Peyer's patch (tissue), 4 donors: ENCODE results near the gene TRIO.

Source experiments
- CTCF ChIP-seq, 6 experiments: fragments of 450-650 bp in 4 of 6; fragments of 200-600 bp in 2 of 6; sonication (generic) in 1 of 6; IDR thresholded peaks; one replicate each; pipeline ENCODE4 v1.5.1; 2017 to 2019; ENCODE audit warnings: antibody characterized with exemption in 6 of 6, mild to moderate bottlenecking in 3 of 6, moderate library complexity in 1 of 6
- POLR2A ChIP-seq, 2 donors: fragments of 450-650 bp; IDR thresholded peaks; one replicate each; pipeline ENCODE4 v1.5.1; 2017; ENCODE audit warnings: antibody characterized with exemption in 2 of 2, mild to moderate bottlenecking in 2 of 2, moderate library complexity in 2 of 2

GRCh38 chr5:14125262-14125661 is 17.9 kb upstream of the TRIO start:
- no peak for TF ChIP-seq CTCF (IDR thresholded peaks at IDR 0.05)
- TF ChIP-seq POLR2A (IDR thresholded peaks at IDR 0.05): no peak
